HepG2 (cell line): ENCODE results near the gene BTBD1. TPM values are rescaled to one million over a fixed set of nuclear protein-coding genes. Genes with fewer than 3 reads are reported as not detected.
A peak's percentile ranks its signal among the peaks of the same experiment; 100 is the strongest.

ENCODE experiments used
- AGO2 ChIP-seq: fragments of 200-400 bp; formaldehyde crosslinking; optimal IDR thresholded peaks from 2 replicates; pipeline ENCODE3; 2017; ENCODE audit warnings: mild to moderate bottlenecking, low read depth, low read length, moderate library complexity
- ARID2 ChIP-seq: sonication (generic); formaldehyde crosslinking; IDR thresholded peaks from 2 replicates; pipeline ENCODE4 v1.8.1; 2022; ENCODE audit warnings: mild to moderate bottlenecking, missing genetic modification reagents, borderline replicate concordance
- ARNT2 ChIP-seq: sonication (generic); formaldehyde crosslinking; IDR thresholded peaks from 2 replicates; pipeline ENCODE4 v1.8.0; 2022; ENCODE audit warnings: mild to moderate bottlenecking, low read depth, missing genetic modification reagents, moderate library complexity
- CREM ChIP-seq, 2 experiments: sonication (generic) in 1 of 2; formaldehyde crosslinking in 1 of 2; IDR thresholded peaks; 2 replicates each; pipeline versions ENCODE4 v1.4.0 to v1.6.1; 2016 to 2020; ENCODE audit warnings: antibody characterized with exemption in 1 of 2, mild to moderate bottlenecking in 1 of 2, missing genetic modification reagents in 1 of 2
- EEA1 ChIP-seq: sonication (generic); formaldehyde crosslinking; IDR thresholded peaks from 2 replicates; pipeline ENCODE4 v1.5.1; 2020; ENCODE audit warnings: mild to moderate bottlenecking, missing genetic modification reagents, borderline replicate concordance
- HES4 ChIP-seq: sonication (generic); formaldehyde crosslinking; IDR thresholded peaks from 2 replicates; pipeline ENCODE4 v1.9.0; 2021; ENCODE audit warnings: mild to moderate bottlenecking, missing genetic modification reagents, borderline replicate concordance
- HMG20B ChIP-seq: conservative IDR thresholded peaks from 2 replicates; pipeline ENCODE4 v1.6.1; 2016; ENCODE audit warnings: missing genetic modification reagents, missing compliant biosample characterization
- KDM3A ChIP-seq: IDR thresholded peaks from 2 replicates; pipeline ENCODE4 v1.6.1; 2018; ENCODE audit warnings: low read depth, missing compliant biosample characterization
- MIXL1 ChIP-seq: IDR thresholded peaks from 2 replicates; pipeline ENCODE4 v1.6.1; 2016
- NAIF1 ChIP-seq: sonication (generic); formaldehyde crosslinking; IDR thresholded peaks from 2 replicates; pipeline ENCODE4 v1.5.0; 2020; ENCODE audit warnings: mild to moderate bottlenecking, missing genetic modification reagents, borderline replicate concordance
- NFATC3 ChIP-seq: sonication (generic); formaldehyde crosslinking; IDR thresholded peaks from 2 replicates; pipeline ENCODE4 v1.5.1; 2020; ENCODE audit warnings: mild to moderate bottlenecking, missing genetic modification reagents
- NFYC ChIP-seq: IDR thresholded peaks from 2 replicates; pipeline ENCODE4 v1.6.1; 2016; ENCODE audit warnings: missing genetic modification reagents, missing compliant biosample characterization
- ZNF160 ChIP-seq: sonication (generic); formaldehyde crosslinking; IDR thresholded peaks from 2 replicates; pipeline ENCODE4 v1.8.0; 2022; ENCODE audit warnings: mild to moderate bottlenecking, inconsistent platforms, missing genetic modification reagents
- ZNF17 ChIP-seq: sonication (generic); formaldehyde crosslinking; IDR thresholded peaks from 2 replicates; pipeline ENCODE4 v1.5.0; 2020; ENCODE audit warnings: mild to moderate bottlenecking, missing genetic modification reagents
- ZNF501 ChIP-seq: sonication (generic); formaldehyde crosslinking; IDR thresholded peaks from 2 replicates; pipeline ENCODE4 v1.5.1; 2020; ENCODE audit warnings: mild to moderate bottlenecking, moderate library complexity, missing genetic modification reagents
- ZNF547 ChIP-seq: sonication (generic); formaldehyde crosslinking; IDR thresholded peaks from 2 replicates; pipeline ENCODE4 v1.5.1; 2020; ENCODE audit warnings: mild to moderate bottlenecking, missing genetic modification reagents
- ZNF589 ChIP-seq: sonication (generic); formaldehyde crosslinking; conservative IDR thresholded peaks from 2 replicates; pipeline ENCODE4 v1.8.0; 2022; ENCODE audit warnings: mild to moderate bottlenecking, moderate library complexity, missing genetic modification reagents
- ZNF780A ChIP-seq: sonication (generic); formaldehyde crosslinking; IDR thresholded peaks from 2 replicates; pipeline ENCODE4 v1.8.0; 2022; ENCODE audit warnings: mild to moderate bottlenecking, missing genetic modification reagents, moderate library complexity
- ZNF788 ChIP-seq: sonication (generic); formaldehyde crosslinking; IDR thresholded peaks from 2 replicates; pipeline ENCODE4 v1.5.0; 2020; ENCODE audit warnings: mild to moderate bottlenecking, missing genetic modification reagents, borderline replicate concordance
- polyA plus RNA-seq, 8 experiments: library from polyadenylated mRNA; depleted of rRNA in 3 of 8; stranded (reverse) in 7 of 8; unstranded in 1 of 8; fragments of >200 nt; fragmentation: Illumina TruSeq in 4 of 8; extraction: Trizol in 4 of 8; gene quantifications; 2 replicates each; pipeline versions ENCODE4 v1.2.1 to v1.2.3, GENCODE V29; 2011 to 2016; ENCODE audit warnings: low read depth in 4 of 8, missing spikeins in 1 of 8, mixed read lengths in 1 of 8; ENCODE audit not compliant: insufficient read depth in 1 of 8
- total RNA-seq, 5 experiments: library from RNA; depleted of rRNA; stranded (reverse); fragments of >200 nt; fragmentation: Illumina TruSeq; extraction: Trizol; gene quantifications; 2 replicates each; pipeline ENCODE4 v1.2.3, GENCODE V29; 2016; ENCODE audit warnings: low read depth in 1 of 5
- TF ChIP-seq, protein P1 (sequence below): sonication (generic); formaldehyde crosslinking; conservative IDR thresholded peaks from 2 replicates; pipeline ENCODE4 v1.4.0; 2020; ENCODE audit warnings: mild to moderate bottlenecking, missing genetic modification reagents, moderate library complexity
- TF ChIP-seq, protein P2 (sequence below): sonication (generic); formaldehyde crosslinking; IDR thresholded peaks from 2 replicates; pipeline ENCODE4 v1.4.0; 2020; ENCODE audit warnings: missing genetic modification reagents
- TF ChIP-seq, protein P3 (sequence below): sonication (generic); formaldehyde crosslinking; IDR thresholded peaks from 2 replicates; pipeline ENCODE4 v1.4.0; 2020; ENCODE audit warnings: missing genetic modification reagents, borderline replicate concordance

Gene BTBD1
- total and polyA plus RNA-seq, 2 of the 13 experiments (the other 11 are each of a cell fraction or from before 2014, with no cell fraction given), result 32.1 to 53.9 TPM

DNA sequence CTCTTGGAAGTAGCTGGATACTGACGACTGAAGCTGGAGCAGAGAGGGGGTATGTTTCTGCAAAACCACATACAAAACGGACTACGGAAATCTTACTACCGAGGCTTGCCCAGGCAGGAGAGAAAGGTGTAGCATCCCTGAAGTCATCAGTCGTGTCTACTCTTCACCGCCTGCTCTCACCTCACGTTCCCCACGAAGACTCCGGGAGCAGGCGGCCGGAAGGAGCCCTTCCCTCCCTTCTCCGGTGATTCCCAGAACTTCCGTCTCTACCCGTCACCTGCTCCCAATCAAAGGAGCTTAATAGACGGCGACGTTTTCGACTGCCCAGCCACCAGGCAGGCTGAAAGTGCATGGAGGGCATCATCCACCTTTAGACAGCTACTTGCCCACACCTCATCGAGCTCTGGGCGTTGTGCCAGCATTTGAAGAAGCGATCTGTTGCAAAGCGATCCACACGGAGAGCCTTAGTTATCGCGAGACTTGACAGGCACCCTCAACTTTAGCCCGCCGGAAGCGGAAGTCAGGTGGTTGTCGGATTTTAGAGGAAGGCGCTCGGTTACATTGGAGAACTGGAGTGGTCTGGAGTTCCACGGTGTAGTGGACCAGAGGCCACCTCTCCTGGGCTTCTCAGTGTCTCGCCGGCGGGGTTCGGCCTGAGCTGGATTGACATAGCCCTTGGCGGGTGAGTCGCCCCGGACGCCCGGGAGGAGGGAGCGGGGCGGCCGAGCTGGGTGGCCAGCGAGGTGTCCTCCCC, 81.2 kb downstream of the BTBD1 start, which contains the start of gene RAMAC (continued):
- TF ChIP-seq, protein P1, sequence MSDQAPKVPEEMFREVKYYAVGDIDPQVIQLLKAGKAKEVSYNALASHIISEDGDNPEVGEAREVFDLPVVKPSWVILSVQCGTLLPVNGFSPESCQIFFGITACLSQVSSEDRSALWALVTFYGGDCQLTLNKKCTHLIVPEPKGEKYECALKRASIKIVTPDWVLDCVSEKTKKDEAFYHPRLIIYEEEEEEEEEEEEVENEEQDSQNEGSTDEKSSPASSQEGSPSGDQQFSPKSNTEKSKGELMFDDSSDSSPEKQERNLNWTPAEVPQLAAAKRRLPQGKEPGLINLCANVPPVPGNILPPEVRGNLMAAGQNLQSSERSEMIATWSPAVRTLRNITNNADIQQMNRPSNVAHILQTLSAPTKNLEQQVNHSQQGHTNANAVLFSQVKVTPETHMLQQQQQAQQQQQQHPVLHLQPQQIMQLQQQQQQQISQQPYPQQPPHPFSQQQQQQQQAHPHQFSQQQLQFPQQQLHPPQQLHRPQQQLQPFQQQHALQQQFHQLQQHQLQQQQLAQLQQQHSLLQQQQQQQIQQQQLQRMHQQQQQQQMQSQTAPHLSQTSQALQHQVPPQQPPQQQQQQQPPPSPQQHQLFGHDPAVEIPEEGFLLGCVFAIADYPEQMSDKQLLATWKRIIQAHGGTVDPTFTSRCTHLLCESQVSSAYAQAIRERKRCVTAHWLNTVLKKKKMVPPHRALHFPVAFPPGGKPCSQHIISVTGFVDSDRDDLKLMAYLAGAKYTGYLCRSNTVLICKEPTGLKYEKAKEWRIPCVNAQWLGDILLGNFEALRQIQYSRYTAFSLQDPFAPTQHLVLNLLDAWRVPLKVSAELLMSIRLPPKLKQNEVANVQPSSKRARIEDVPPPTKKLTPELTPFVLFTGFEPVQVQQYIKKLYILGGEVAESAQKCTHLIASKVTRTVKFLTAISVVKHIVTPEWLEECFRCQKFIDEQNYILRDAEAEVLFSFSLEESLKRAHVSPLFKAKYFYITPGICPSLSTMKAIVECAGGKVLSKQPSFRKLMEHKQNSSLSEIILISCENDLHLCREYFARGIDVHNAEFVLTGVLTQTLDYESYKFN, result peak; percentile 20; the same call in 1 of the 2 replicates
- TF ChIP-seq ZNF160 (peak; percentile 32; the same call in 1 of the 2 replicates), ZNF17 (no peak), NFYC (CRISPR knock-in tag) (0 out of 2 replicates have a peak, but pooled peaks have one; percentile 33), CREM (IDR thresholded peaks at IDR 0.05) (peak; percentile 52; the same call in 1 of the 2 replicates), CREM (CRISPR knock-in tag; IDR thresholded peaks at IDR 0.05) (no peak), ZNF788 (CRISPR knock-in tag) (no peak), ARNT2 (peak; percentile 89), AGO2 (peak; percentile 47), ARID2 (CRISPR knock-in tag) (peak; percentile 85; the same call in 1 of the 2 replicates), ZNF780A (CRISPR knock-in tag) (peak; percentile 63; the same call in 1 of the 2 replicates), HMG20B (CRISPR knock-in tag) (0 out of 2 replicates have a peak, but pooled peaks have one; percentile 26), ZNF589 (peak; percentile 82; the same call in 1 of the 2 replicates), KDM3A (CRISPR knock-in tag) (peak; percentile 58; the same call in 1 of the 2 replicates), HES4 (CRISPR knock-in tag) (peak; percentile 76; the same call in 1 of the 2 replicates), ZNF547 (peak; percentile 88), NAIF1 (CRISPR knock-in tag) (0 out of 2 replicates have a peak, but pooled peaks have one; percentile 67), ZNF501 (peak; percentile 74), MIXL1 (CRISPR knock-in tag) (0 out of 2 replicates have a peak, but pooled peaks have one; percentile 35), EEA1 (CRISPR knock-in tag) (0 out of 2 replicates have a peak, but pooled peaks have one; percentile 35), NFATC3 (0 out of 2 replicates have a peak, but pooled peaks have one; percentile 71)
- TF ChIP-seq, protein P2, sequence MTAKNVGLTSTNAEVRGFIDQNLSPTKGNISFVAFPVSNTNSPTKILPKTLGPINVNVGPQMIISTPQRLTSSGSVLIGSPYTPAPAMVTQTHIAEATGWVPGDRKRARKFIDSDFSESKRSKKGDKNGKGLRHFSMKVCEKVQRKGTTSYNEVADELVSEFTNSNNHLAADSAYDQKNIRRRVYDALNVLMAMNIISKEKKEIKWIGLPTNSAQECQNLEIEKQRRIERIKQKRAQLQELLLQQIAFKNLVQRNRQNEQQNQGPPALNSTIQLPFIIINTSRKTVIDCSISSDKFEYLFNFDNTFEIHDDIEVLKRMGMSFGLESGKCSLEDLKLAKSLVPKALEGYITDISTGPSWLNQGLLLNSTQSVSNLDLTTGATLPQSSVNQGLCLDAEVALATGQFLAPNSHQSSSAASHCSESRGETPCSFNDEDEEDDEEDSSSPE (CRISPR knock-in tag), result peak; percentile 96
- TF ChIP-seq, protein P3, sequence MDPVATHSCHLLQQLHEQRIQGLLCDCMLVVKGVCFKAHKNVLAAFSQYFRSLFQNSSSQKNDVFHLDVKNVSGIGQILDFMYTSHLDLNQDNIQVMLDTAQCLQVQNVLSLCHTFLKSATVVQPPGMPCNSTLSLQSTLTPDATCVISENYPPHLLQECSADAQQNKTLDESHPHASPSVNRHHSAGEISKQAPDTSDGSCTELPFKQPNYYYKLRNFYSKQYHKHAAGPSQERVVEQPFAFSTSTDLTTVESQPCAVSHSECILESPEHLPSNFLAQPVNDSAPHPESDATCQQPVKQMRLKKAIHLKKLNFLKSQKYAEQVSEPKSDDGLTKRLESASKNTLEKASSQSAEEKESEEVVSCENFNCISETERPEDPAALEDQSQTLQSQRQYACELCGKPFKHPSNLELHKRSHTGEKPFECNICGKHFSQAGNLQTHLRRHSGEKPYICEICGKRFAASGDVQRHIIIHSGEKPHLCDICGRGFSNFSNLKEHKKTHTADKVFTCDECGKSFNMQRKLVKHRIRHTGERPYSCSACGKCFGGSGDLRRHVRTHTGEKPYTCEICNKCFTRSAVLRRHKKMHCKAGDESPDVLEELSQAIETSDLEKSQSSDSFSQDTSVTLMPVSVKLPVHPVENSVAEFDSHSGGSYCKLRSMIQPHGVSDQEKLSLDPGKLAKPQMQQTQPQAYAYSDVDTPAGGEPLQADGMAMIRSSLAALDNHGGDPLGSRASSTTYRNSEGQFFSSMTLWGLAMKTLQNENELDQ (CRISPR knock-in tag), result 0 out of 2 replicates have a peak, but pooled peaks have one; percentile 9
